ENCODE measurements around the gene ZC3H12C. TPM values are rescaled to one million over a fixed set of nuclear protein-coding genes. Genes with fewer than 3 reads are reported as not detected.

ZC3H12C gene
- total RNA-seq, 2 experiments from 2014 or later: 2.8 to 12.2 TPM

DNA sequence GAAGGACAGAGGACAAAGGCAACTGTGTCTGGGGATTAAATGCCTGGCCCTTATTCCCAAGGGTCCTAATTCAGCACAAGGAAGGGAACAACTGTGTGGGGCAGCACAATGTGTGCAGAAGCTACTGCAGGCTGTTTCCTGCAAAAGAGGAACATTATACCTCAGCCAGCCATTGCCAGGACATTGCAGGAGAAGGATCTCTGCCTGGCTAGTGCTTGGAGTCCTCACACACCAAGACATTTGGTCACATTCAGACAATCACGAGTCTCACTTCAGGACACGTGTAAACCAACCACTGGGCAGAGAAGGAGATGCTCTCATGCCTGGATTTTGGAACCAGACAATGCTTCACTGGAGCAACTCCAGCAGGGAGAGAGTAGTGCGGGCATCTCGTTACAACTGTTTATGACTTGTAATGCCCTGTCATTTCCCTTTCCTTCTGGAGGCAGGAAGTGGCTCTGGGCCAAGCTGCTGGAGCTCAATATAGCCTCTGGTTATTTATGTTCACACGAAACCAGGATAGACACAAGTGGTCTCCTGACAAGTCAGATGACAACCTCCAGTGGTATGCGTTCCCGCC lies 23.9 kb upstream of the ZC3H12C start:
- Mint-ChIP-seq H3K9me3 (ENCODE audit: low read depth) (no peaks in the 10 kb centered on the region), H3K4me3 (no peak overlapping the region), H3K4me1 (peaks cover 19% of the 10 kb centered on the region), H3K27me3 (peaks cover 32% of the 10 kb centered on the region), H3K36me3 (peaks cover 5% of the 10 kb centered on the region), H3K27ac (no peak overlapping the region)
- DNase-seq (peak; percentile 52), ATAC-seq (peak; percentile 45)
- CTCF ChIA-PET: interaction anchor here (0.7 to 1.6 kb wide), 3 partner anchors 9 to 24 kb away, joined by 3 to 7 read pairs (median 3); partner anchors contain the start of gene ZC3H12C

DNA sequence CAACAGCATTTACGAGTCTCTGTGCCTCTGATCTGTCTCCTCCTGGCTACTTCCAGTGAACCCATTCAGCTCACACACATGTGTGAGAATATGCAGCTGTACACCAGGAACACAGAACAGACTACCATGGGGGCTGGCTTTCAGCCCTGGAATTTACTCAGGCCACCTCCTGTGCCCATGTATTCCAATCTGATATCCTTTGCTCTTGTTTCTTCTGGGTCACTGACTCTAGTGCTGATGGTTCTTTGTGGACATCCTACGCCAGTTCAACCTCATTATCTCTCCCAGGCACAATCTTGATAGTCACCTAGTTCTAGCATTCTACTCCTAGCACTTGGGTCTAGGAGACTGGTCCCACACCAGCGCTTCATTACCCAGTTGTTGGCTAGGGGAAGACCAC lies 23.0 kb upstream of the ZC3H12C start:
- peaks cover 29% of the 10 kb centered on the region for H3K27me3 Mint-ChIP-seq
- CTCF ChIA-PET: interaction anchor here (1.3 kb wide), 1 partner anchor 11 kb away, joined by 3 read pairs; no protein-coding TSS in a partner anchor
- no peak overlapping the region for H3K4me3 Mint-ChIP-seq
- peaks cover 2% of the 10 kb centered on the region for H3K9me3 Mint-ChIP-seq (ENCODE audit: low read depth)
- H3K36me3 Mint-ChIP-seq: peaks cover 10% of the 10 kb centered on the region
- no peak for DNase-seq
- peaks cover 19% of the 10 kb centered on the region for H3K4me1 Mint-ChIP-seq
- H3K27ac Mint-ChIP-seq: no peak overlapping the region
- no peak for ATAC-seq

DNA sequence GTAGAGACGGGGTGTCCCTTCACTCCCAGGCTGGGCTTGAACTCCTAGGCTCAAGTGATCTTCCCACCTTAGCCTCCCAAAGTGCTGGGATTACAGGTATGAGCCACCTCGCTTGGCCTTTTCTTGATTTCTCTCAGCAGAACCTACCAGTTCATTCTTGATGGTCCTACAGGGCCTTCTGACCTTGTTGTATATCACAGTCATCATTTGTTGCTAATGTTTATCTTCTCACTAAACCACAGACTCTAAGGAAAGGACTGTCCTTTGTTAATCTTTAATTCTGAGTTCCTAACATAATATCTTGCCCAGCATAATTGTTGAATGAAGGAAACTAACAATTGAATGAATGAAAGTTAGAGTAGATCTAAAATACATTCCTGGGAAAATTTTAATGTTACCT lies 22.0 kb upstream of the ZC3H12C start:
- Mint-ChIP-seq H3K4me3 (no peak overlapping the region), H3K36me3 (peaks cover 16% of the 10 kb centered on the region), H3K27me3 (peaks cover 22% of the 10 kb centered on the region), H3K9me3 (ENCODE audit: low read depth) (peaks cover 2% of the 10 kb centered on the region), H3K4me1 (peaks cover 22% of the 10 kb centered on the region), H3K27ac (no peak overlapping the region)
- no peak for DNase-seq
- CTCF ChIA-PET: no interaction called here
- no peak for ATAC-seq

- CTCF ChIA-PET: no interaction called here
- DNase-seq (no peak), ATAC-seq (no peak)
- Mint-ChIP-seq H3K4me1 (peaks cover 39% of the 10 kb centered on the region), H3K36me3 (peaks cover 16% of the 10 kb centered on the region), H3K4me3 (no peak overlapping the region), H3K9me3 (ENCODE audit: low read depth) (peaks cover 2% of the 10 kb centered on the region), H3K27me3 (peaks cover 18% of the 10 kb centered on the region), H3K27ac (no peak overlapping the region)
These were observed 20.3 kb upstream of the ZC3H12C start for GRCh38 chr11:110072930-110073329.

- ATAC-seq: no peak
- peaks cover 2% of the 10 kb centered on the region for H3K9me3 Mint-ChIP-seq (ENCODE audit: low read depth)
- H3K4me1 Mint-ChIP-seq: peaks cover 38% of the 10 kb centered on the region
These were observed 18.7 kb upstream of the ZC3H12C start for GRCh38 chr11:110074499-110074898.

DNA sequence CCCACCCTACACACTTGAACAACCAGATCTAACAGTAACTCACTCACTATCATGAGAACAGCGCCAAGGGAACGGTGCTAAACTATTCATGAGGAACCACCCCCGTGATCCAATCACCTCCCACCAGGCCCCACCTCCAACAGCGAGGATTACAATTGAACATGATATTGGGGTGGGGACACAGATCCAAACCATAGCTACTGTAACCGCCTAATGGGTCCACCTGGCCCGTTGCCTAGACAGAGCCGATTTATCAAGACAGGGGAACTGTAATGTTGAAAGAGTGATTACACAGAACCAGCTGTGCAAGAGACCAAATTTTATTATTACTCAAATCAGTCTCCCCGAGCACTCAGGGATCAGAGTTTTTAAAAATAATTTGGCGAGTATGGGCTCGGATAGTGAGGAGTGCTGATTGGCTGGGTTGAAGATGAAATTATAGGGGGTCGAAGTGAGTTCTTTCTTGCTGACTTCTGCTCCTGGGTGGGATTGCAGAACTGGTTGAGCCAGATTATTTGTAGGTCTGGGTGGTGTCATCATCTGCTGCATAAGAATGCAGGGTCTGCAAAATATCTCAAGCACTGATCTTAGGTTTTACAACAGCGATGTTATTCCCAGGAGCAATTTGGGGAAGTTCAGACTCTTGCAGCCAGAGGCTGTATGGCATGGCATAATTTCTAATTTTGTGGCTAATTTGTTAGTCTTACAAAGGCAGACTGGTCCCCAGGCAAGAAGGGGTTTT lies 17.9 kb upstream of the ZC3H12C start:
- no peak for DNase-seq
- no peak overlapping the region for H3K4me3 Mint-ChIP-seq
- H3K27me3 Mint-ChIP-seq: peaks cover 17% of the 10 kb centered on the region
- CTCF ChIA-PET: interaction anchor here (0.8 to 1.8 kb wide), 2 partner anchors 17 kb away, joined by 3 to 4 read pairs; no protein-coding TSS in a partner anchor
- peaks cover 26% of the 10 kb centered on the region for H3K36me3 Mint-ChIP-seq
- no peak overlapping the region for H3K27ac Mint-ChIP-seq
- H3K9me3 Mint-ChIP-seq (ENCODE audit: low read depth): peaks cover 4% of the 10 kb centered on the region
- ATAC-seq: no peak
- peaks cover 34% of the 10 kb centered on the region for H3K4me1 Mint-ChIP-seq

More at GRCh38 chr11:110074499-110074898, 18.7 kb upstream of the ZC3H12C start:
- Mint-ChIP-seq H3K27ac (no peak overlapping the region), H3K4me3 (no peak overlapping the region), H3K27me3 (peaks cover 18% of the 10 kb centered on the region), H3K36me3 (peaks cover 24% of the 10 kb centered on the region)
- CTCF ChIA-PET: interaction anchor here (1.8 kb wide), 1 partner anchor 18 kb away, joined by 4 read pairs; no protein-coding TSS in a partner anchor
- no peak for DNase-seq

- CTCF ChIA-PET: interaction anchor here (0.8 kb wide), 1 partner anchor 17 kb away, joined by 3 read pairs; no protein-coding TSS in a partner anchor
- Mint-ChIP-seq H3K27ac (no peak overlapping the region), H3K9me3 (ENCODE audit: low read depth) (peaks cover 4% of the 10 kb centered on the region), H3K4me1 (peaks cover 31% of the 10 kb centered on the region), H3K27me3 (peaks cover 14% of the 10 kb centered on the region), H3K4me3 (no peak overlapping the region), H3K36me3 (peaks cover 26% of the 10 kb centered on the region)
- no peak for ATAC-seq
- DNase-seq: no peak
These were observed 17.4 kb upstream of the ZC3H12C start for GRCh38 chr11:110075847-110076208.

- peaks cover 11% of the 10 kb centered on the region for H3K27me3 Mint-ChIP-seq
- ATAC-seq: no peak
- CTCF ChIA-PET: interaction anchor here (1.5 kb wide), 1 partner anchor 16 kb away, joined by 11 read pairs; the partner anchor contains the start of gene ZC3H12C
- peaks cover 36% of the 10 kb centered on the region for H3K4me1 Mint-ChIP-seq
- DNase-seq: no peak
- H3K36me3 Mint-ChIP-seq: peaks cover 30% of the 10 kb centered on the region
- no peak overlapping the region for H3K4me3 Mint-ChIP-seq
- H3K27ac Mint-ChIP-seq: peak overlapping the region; percentile 93
- H3K9me3 Mint-ChIP-seq (ENCODE audit: low read depth): peaks cover 4% of the 10 kb centered on the region
These were observed 16.7 kb upstream of the ZC3H12C start for GRCh38 chr11:110076371-110076965.

DNA sequence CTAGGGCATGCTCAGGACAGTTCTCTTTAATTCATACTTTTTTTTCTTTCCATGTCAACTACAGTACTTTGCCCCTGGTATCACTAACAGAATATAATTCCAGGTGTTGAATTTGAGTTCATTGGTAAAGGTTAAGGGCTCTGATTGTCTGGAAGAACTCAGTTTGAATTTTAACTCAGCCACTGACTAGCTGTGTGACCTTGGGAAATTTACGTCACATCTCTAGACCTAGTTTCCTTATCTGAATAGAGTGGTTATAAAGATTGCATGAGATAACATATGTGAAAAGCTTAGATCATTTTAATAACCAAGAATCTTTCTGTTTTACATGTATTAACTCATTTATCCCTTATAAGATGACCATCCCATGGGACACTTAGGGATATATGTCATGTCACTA lies 15.8 kb upstream of the ZC3H12C start:
- Mint-ChIP-seq H3K4me1 (peaks cover 42% of the 10 kb centered on the region), H3K4me3 (peak overlapping the region; percentile 43), H3K27me3 (peaks cover 8% of the 10 kb centered on the region), H3K36me3 (peaks cover 30% of the 10 kb centered on the region), H3K9me3 (ENCODE audit: low read depth) (peaks cover 4% of the 10 kb centered on the region), H3K27ac (peak overlapping the region; percentile 93)
- CTCF ChIA-PET: interaction anchor here (0.9 to 2.3 kb wide), 5 partner anchors 9 to 136 kb away, joined by 3 to 11 read pairs (median 7); partner anchors contain the start of gene ZC3H12C
- DNase-seq (no peak), ATAC-seq (peak; percentile 61)

DNA sequence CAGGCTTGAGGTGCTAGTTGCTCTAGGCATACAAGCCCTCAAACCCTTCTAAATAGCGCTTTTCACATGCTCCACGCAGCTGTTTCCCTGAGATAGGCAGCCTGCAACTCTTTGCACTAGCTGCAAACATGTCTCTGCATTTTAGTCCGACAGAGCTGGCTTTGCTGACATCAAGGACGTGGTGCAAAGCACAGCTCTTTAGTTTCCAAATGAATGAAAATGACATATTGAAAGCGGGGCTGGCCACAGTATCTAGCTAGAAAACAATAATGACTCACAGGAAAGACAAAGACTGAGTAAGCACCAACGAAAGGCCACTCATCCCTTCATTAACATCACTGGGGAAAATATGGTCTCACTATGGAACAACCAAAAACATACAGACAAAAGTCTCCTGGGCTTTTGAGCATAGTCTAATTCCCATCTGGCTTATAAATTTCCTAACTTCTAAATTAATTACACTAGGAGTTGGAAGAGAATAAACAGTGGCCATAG lies 15.3 kb upstream of the ZC3H12C start:
- CTCF ChIA-PET: interaction anchor here (0.5 to 2.3 kb wide), 6 partner anchors 9 to 136 kb away, joined by 3 to 11 read pairs (median 6); partner anchors contain the start of gene ZC3H12C
- Mint-ChIP-seq H3K9me3 (ENCODE audit: low read depth) (peaks cover 4% of the 10 kb centered on the region), H3K27ac (peak overlapping the region; percentile 93), H3K4me1 (peaks cover 41% of the 10 kb centered on the region), H3K36me3 (peaks cover 33% of the 10 kb centered on the region), H3K27me3 (peaks cover 8% of the 10 kb centered on the region), H3K4me3 (peak overlapping the region; percentile 43)
- ATAC-seq (peak; percentile 92), DNase-seq (peak; percentile 86)

DNA sequence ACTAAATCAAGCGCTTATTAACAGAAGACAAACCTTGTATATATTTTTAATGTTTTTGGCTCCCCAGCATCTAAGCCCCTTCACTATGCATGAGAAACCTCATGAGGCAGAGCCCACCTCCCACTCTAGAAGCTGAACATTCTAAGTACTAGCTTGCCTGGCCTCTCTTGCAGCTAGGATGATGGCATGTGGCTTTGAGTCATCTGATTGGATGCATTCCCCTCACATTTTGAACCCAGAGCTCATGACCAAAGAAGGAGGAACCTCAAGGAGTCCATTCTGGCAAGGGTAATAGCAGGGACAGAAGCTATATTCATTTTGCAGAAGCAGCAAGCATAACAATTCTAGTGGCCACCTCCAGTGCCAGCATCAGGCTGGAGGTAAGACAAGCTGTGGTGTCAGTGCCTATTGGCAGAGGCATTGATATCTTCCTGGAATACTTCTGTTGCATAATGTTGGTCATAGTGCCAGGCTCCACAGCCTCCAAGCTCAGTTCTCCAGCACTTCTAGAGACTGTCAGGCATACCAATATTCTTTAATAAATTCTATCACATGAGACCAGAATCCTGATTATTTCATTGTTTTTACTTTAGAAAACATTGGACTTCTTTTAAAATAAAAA lies 14.2 kb upstream of the ZC3H12C start:
- H3K4me3 Mint-ChIP-seq: no peak overlapping the region
- DNase-seq (no peak), ATAC-seq (no peak)
- H3K27ac Mint-ChIP-seq: no peak overlapping the region
- H3K9me3 Mint-ChIP-seq (ENCODE audit: low read depth): peaks cover 4% of the 10 kb centered on the region
- H3K4me1 Mint-ChIP-seq: peaks cover 41% of the 10 kb centered on the region
- H3K36me3 Mint-ChIP-seq: peaks cover 30% of the 10 kb centered on the region
- H3K27me3 Mint-ChIP-seq: peaks cover 4% of the 10 kb centered on the region
- CTCF ChIA-PET: interaction anchor here (1.0 to 2.3 kb wide), 3 partner anchors 10 to 15 kb away, joined by 3 to 7 read pairs (median 7); no protein-coding TSS in a partner anchor

DNA sequence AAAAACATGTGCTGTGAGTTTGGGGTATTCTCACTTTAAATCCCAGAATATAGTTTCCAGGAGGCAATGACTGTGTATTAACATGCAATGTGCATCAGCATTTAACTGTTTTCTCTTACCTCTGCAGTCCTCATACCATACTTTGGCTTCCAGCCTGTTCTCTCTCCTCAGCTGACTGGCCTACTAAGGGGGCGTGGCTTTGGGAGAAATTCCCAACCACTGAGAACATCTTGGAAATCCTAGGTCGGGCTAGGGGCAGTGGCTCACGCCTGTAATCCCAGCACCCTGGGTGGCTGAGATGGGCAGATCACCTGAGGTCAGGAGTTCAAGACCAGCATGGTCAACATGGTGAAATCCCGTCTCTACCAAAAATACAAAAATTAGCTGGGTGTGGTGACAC lies 13.5 kb upstream of the ZC3H12C start:
- H3K27ac Mint-ChIP-seq: no peak overlapping the region
- CTCF ChIA-PET: no interaction called here
- ATAC-seq (no peak), DNase-seq (no peak)
- H3K4me1 Mint-ChIP-seq: peaks cover 41% of the 10 kb centered on the region
- peaks cover 3% of the 10 kb centered on the region for H3K9me3 Mint-ChIP-seq (ENCODE audit: low read depth)
- H3K4me3 Mint-ChIP-seq: no peak overlapping the region
- H3K36me3 Mint-ChIP-seq: peaks cover 27% of the 10 kb centered on the region
- H3K27me3 Mint-ChIP-seq: peaks cover 4% of the 10 kb centered on the region

Data from activated CD8-positive, alpha-beta memory T cell treated with anti-CD3 and anti-CD28 coated beads, Interleukin-2, amount 10 ng/mL, durations not matched to agents 7 days and 5 days (primary cell).